Natural killer cell (primary cell): ENCODE results near the gene CRYGC. TPM values are rescaled to one million over a fixed set of nuclear protein-coding genes. Genes with fewer than 3 reads are reported as not detected.
"Not testable (repeated sequence)": the region's sequence is repeated elsewhere in the genome, so short reads cannot be mapped to it uniquely, and the experiment has no call there.

Experiments used
- ATAC-seq, 3 donors: fragments of 150-1000 bp in 2 of 3; fragments of 200-7000 bp in 1 of 3; cut with Tn5 transposase; 1 replicate in 1 of 3; 2 replicates in 2 of 3; pipeline ENCODE4 v1.10.0; 2021; ENCODE audit warnings: mild to moderate bottlenecking in 2 of 3, moderate library complexity in 2 of 3
- DNase-seq, 2 donors: peaks; one replicate each; pipeline versions ENCODE4 v3.0.0 to v3.0.0-alpha.2; 2013 to 2021; ENCODE audit warnings: mixed read lengths in 1 of 2
- H3K27ac ChIP-seq: one replicate; pipeline ENCODE4 v1.5.1; 2013; ENCODE audit warnings: mild to moderate bottlenecking, low read length
- H3K27me3 ChIP-seq: one replicate; pipeline ENCODE4 v1.6.1; 2013; ENCODE audit warnings: low read length; ENCODE audit not compliant: control insufficient read depth, insufficient read depth
- H3K36me3 ChIP-seq: one replicate; pipeline ENCODE4 v1.6.1; 2013; ENCODE audit warnings: low read length; ENCODE audit not compliant: control insufficient read depth, insufficient read depth
- H3K4me1 ChIP-seq: one replicate; pipeline ENCODE4 v1.6.1; 2013; ENCODE audit warnings: low read length; ENCODE audit not compliant: control insufficient read depth, insufficient read depth
- H3K4me3 ChIP-seq: one replicate; pipeline ENCODE4 v1.5.1; 2013; ENCODE audit warnings: low read length
- H3K9me3 ChIP-seq: one replicate; pipeline ENCODE4 v1.6.1; 2013; ENCODE audit warnings: low read length; ENCODE audit not compliant: control insufficient read depth, insufficient read depth
- H3K27ac Mint-ChIP-seq, 2 donors: one replicate each; pipeline ENCODE4 v1.8.0; 2022; ENCODE audit warnings: mild to moderate bottlenecking in 2 of 2, mixed read lengths in 2 of 2, moderate library complexity in 1 of 2
- H3K27me3 Mint-ChIP-seq, 2 donors: one replicate each; pipeline ENCODE4 v1.8.0; 2022; ENCODE audit warnings: low read depth in 2 of 2, mixed read lengths in 2 of 2
- H3K36me3 Mint-ChIP-seq: one replicate; pipeline ENCODE4 v1.8.0; 2022; ENCODE audit warnings: mixed read lengths
- H3K4me1 Mint-ChIP-seq, 2 donors: one replicate each; pipeline ENCODE4 v1.8.0; 2022; ENCODE audit warnings: mixed read lengths in 2 of 2
- H3K4me3 Mint-ChIP-seq: one replicate; pipeline ENCODE4 v1.8.0; 2022; ENCODE audit warnings: mild to moderate bottlenecking, moderate library complexity, mixed read lengths
- H3K9me3 Mint-ChIP-seq, 2 donors: one replicate each; pipeline ENCODE4 v1.8.0; 2022; ENCODE audit warnings: mixed read lengths in 2 of 2
- CTCF ChIP-seq: fragments of 200-600 bp; IDR thresholded peaks from one replicate; pipeline ENCODE4 v1.8.0; 2022; ENCODE audit warnings: antibody characterized with exemption
- WGBS: methylation state at CpG from one replicate; pipeline ENCODE4 v1.1.7; 2013; ENCODE audit warnings: missing lambda C conversion rate; ENCODE audit not compliant: insufficient coverage; 5-methylcytosine and 5-hydroxymethylcytosine counted together
- intact Hi-C: fragments of 100-400 bp; cut with micrococcal nuclease; formaldehyde crosslinking; loops from one replicate; pipeline ENCODE4 v1.14.2; 2022
- total RNA-seq, 4 donors: library from RNA; stranded (reverse); fragments of 120-200 nt in 1 of 4; gene quantifications; one replicate each; pipeline versions ENCODE4 v1.2.3 to v1.2.4, GENCODE V29; 2013 to 2022

Gene CRYGC
- total RNA-seq, 3 donors from 2014 or later (not counting 1 experiment from before 2014, with no cell fraction given) = not detected

GRCh38 chr2:208142925-208143799, 13.5 kb upstream of the CRYGC start:
- intact Hi-C loops = no loop called here
- Mint-ChIP-seq H3K36me3 (no peaks in the 10 kb centered on the region), H3K4me1 (no peaks in the 10 kb centered on the region)

GRCh38 chr2:208142240-208142924, 12.8 kb upstream of the CRYGC start:
- Histone ChIP-seq H3K27me3 (no peaks in the 10 kb centered on the region), H3K36me3 (no peaks in the 10 kb centered on the region), H3K4me1 (no peaks in the 10 kb centered on the region), H3K4me3 (no peak overlapping the region), H3K27ac (no peak overlapping the region), H3K9me3 (no peaks in the 10 kb centered on the region)
- ATAC-seq (no peak), DNase-seq (no peak)
- intact Hi-C loops = no loop called here
- Mint-ChIP-seq H3K27ac (no peak overlapping the region), H3K4me1 (no peaks in the 10 kb centered on the region), H3K36me3 (no peaks in the 10 kb centered on the region), H3K27me3 (no peaks in the 10 kb centered on the region), H3K9me3 (no peaks in the 10 kb centered on the region), H3K4me3 (no peak overlapping the region)
- no peak for TF ChIP-seq CTCF
- WGBS = 86% methylated on average over 8 of the region's 8 CpGs

More at GRCh38 chr2:208142925-208143799, 13.5 kb upstream of the CRYGC start:
- Mint-ChIP-seq H3K27me3 (no peaks in the 10 kb centered on the region), H3K9me3 (no peaks in the 10 kb centered on the region), H3K4me3 (no peak overlapping the region), H3K27ac (no peak overlapping the region)
- WGBS = 82% methylated on average over 13 of the region's 14 CpGs
- H3K9me3 ChIP-seq = no peaks in the 10 kb centered on the region
- no peak overlapping the region for H3K4me3 ChIP-seq
- ATAC-seq (no peak), DNase-seq (no peak)
- H3K27me3 ChIP-seq = no peaks in the 10 kb centered on the region
- H3K4me1 ChIP-seq = no peaks in the 10 kb centered on the region
- no peaks in the 10 kb centered on the region for H3K36me3 ChIP-seq
- no peak overlapping the region for H3K27ac ChIP-seq
- TF ChIP-seq CTCF = no peak

- H3K4me3 Mint-ChIP-seq = no peak overlapping the region
These were observed 9.8 kb upstream of the CRYGC start for GRCh38 chr2:208139447-208139846.

GRCh38 chr2:208138334-208138733, 8.7 kb upstream of the CRYGC start:
- H3K36me3 ChIP-seq, intact Hi-C loops, H3K36me3 Mint-ChIP-seq, H3K4me3 Mint-ChIP-seq, H3K4me3 ChIP-seq, ATAC-seq, H3K9me3 ChIP-seq, H3K27me3 ChIP-seq, H3K27me3 Mint-ChIP-seq, H3K27ac ChIP-seq, H3K27ac Mint-ChIP-seq, H3K9me3 Mint-ChIP-seq, DNase-seq: not testable (repeated sequence)
- WGBS = 97% methylated on average over 7 of the region's 7 CpGs
- peaks cover 19% of the 10 kb centered on the region for H3K4me1 ChIP-seq
- H3K4me1 Mint-ChIP-seq = peaks cover 12% of the 10 kb centered on the region in 2 donors

More at GRCh38 chr2:208139447-208139846, 9.8 kb upstream of the CRYGC start:
- intact Hi-C loops = no loop called here
- DNase-seq = no peak
- 88% methylated on average over 18 of the region's 18 CpGs for WGBS
- ATAC-seq = no peak
- no peaks in the 10 kb centered on the region for H3K9me3 ChIP-seq
- H3K27ac Mint-ChIP-seq = no peak overlapping the region
- H3K36me3 Mint-ChIP-seq = no peaks in the 10 kb centered on the region
- peaks cover 12% of the 10 kb centered on the region in 2 donors for H3K4me1 Mint-ChIP-seq
- TF ChIP-seq CTCF = no peak
- no peaks in the 10 kb centered on the region for H3K27me3 Mint-ChIP-seq
- H3K27ac ChIP-seq = no peak overlapping the region
- peaks cover 15% of the 10 kb centered on the region for H3K4me1 ChIP-seq
- no peak overlapping the region for H3K4me3 ChIP-seq
- H3K27me3 ChIP-seq = no peaks in the 10 kb centered on the region
- no peaks in the 10 kb centered on the region for H3K9me3 Mint-ChIP-seq
- H3K36me3 ChIP-seq = no peaks in the 10 kb centered on the region
